ACC112 (cell line): ENCODE results near the gene NRM.

Source experiments
- H2AFZ ChIP-seq: fragments of 200-600 bp; sonication (generic); one replicate; pipeline ENCODE4 v1.6.0; 2017; ENCODE audit warnings: antibody characterized with exemption, low read length; ENCODE audit not compliant: unreplicated experiment
- H3K27ac ChIP-seq: fragments of 200-600 bp; sonication (generic); 2 replicates; pipeline ENCODE4 v1.5.1; 2014; ENCODE audit warnings: low read depth, mild to moderate bottlenecking, antibody characterized with exemption, low read length, moderate library complexity
- H3K27me3 ChIP-seq: fragments of 200-600 bp; sonication (generic); 2 replicates; pipeline ENCODE4 v1.6.1; 2014; ENCODE audit warnings: mild to moderate bottlenecking, antibody characterized with exemption, low read length, moderate library complexity, mixed read lengths; ENCODE audit not compliant: insufficient read depth
- H3K36me3 ChIP-seq: fragments of 200-600 bp; sonication (generic); 2 replicates; pipeline ENCODE4 v1.6.1; 2016; ENCODE audit warnings: mild to moderate bottlenecking, antibody characterized with exemption, low read length, moderate library complexity, mixed read lengths; ENCODE audit not compliant: insufficient read depth
- H3K4me1 ChIP-seq: fragments of 200-600 bp; sonication (generic); one replicate; pipeline ENCODE4 v1.6.1; 2016; ENCODE audit warnings: low read length, mixed read lengths; ENCODE audit not compliant: insufficient read depth, unreplicated experiment, control insufficient read depth
- H3K4me3 ChIP-seq: fragments of 200-600 bp; sonication (generic); 2 replicates; pipeline ENCODE4 v1.5.1; 2014; ENCODE audit warnings: mild to moderate bottlenecking, low read depth, low read length
- H3K79me2 ChIP-seq: fragments of 200-600 bp; sonication (generic); one replicate; pipeline ENCODE4 v1.6.0; 2016; ENCODE audit warnings: low read length; ENCODE audit not compliant: control insufficient read depth, unreplicated experiment, insufficient read depth

The NRM gene

GRCh38 chr6:30657454-30657853 lies 33.3 kb downstream of the NRM start:
- H2AFZ ChIP-seq = no peak overlapping the region
- H3K36me3 ChIP-seq = peaks cover 25% of the 10 kb centered on the region; the same call in 1 of the 2 replicates
- H3K79me2 ChIP-seq = no peaks in the 10 kb centered on the region
- no peak overlapping the region for H3K4me3 ChIP-seq
- no peak overlapping the region for H3K27ac ChIP-seq
- no peaks in the 10 kb centered on the region for H3K27me3 ChIP-seq
- no peaks in the 10 kb centered on the region for H3K4me1 ChIP-seq

GRCh38 chr6:30656513-30656912 lies 34.3 kb downstream of the NRM start:
- H3K27me3 ChIP-seq = no peaks in the 10 kb centered on the region
- peaks cover 19% of the 10 kb centered on the region; the same call in 1 of the 2 replicates for H3K36me3 ChIP-seq
- H2AFZ ChIP-seq = no peak overlapping the region
- no peaks in the 10 kb centered on the region for H3K4me1 ChIP-seq
- H3K79me2 ChIP-seq = no peaks in the 10 kb centered on the region
- no peak overlapping the region for H3K27ac ChIP-seq
- H3K4me3 ChIP-seq = no peak overlapping the region

GRCh38 chr6:30655743-30656094 lies 35.1 kb downstream of the NRM start:
- Histone ChIP-seq H3K4me3 (no peak overlapping the region), H3K4me1 (no peaks in the 10 kb centered on the region)

GRCh38 chr6:30654798-30655742 lies 35.7 kb downstream of the NRM start:
- H3K27ac ChIP-seq = no peak overlapping the region
- no peaks in the 10 kb centered on the region for H3K79me2 ChIP-seq
- no peaks in the 10 kb centered on the region for H3K27me3 ChIP-seq
- H3K36me3 ChIP-seq = peaks cover 23% of the 10 kb centered on the region; the same call in 1 of the 2 replicates
- H3K4me3 ChIP-seq = no peak overlapping the region
- no peaks in the 10 kb centered on the region for H3K4me1 ChIP-seq
- H2AFZ ChIP-seq = no peak overlapping the region

More at GRCh38 chr6:30655743-30656094, 35.1 kb downstream of the NRM start:
- H3K27ac ChIP-seq = no peak overlapping the region
- H3K36me3 ChIP-seq = peaks cover 23% of the 10 kb centered on the region; the same call in 1 of the 2 replicates
- no peak overlapping the region for H2AFZ ChIP-seq
- no peaks in the 10 kb centered on the region for H3K27me3 ChIP-seq
- H3K79me2 ChIP-seq = no peaks in the 10 kb centered on the region

- peaks cover 6% of the 10 kb centered on the region for H3K4me1 ChIP-seq
- H3K27ac ChIP-seq = no peak overlapping the region
- H3K27me3 ChIP-seq = no peaks in the 10 kb centered on the region
- no peak overlapping the region for H2AFZ ChIP-seq
- H3K79me2 ChIP-seq = peaks cover 8% of the 10 kb centered on the region
- H3K4me3 ChIP-seq = no peak overlapping the region
- H3K36me3 ChIP-seq = peaks cover 17% of the 10 kb centered on the region; the same call in 1 of the 2 replicates
These were observed 39.6 kb downstream of the NRM start for GRCh38 chr6:30651143-30651542.

GRCh38 chr6:30647242-30648116 lies 43.3 kb downstream of the NRM start:
- Histone ChIP-seq H3K27ac (peak overlapping the region; percentile 49; the same call in 1 of the 2 replicates), H3K27me3 (no peaks in the 10 kb centered on the region), H3K79me2 (peaks cover 8% of the 10 kb centered on the region), H3K36me3 (peaks cover 7% of the 10 kb centered on the region; the same call in 1 of the 2 replicates), H3K4me1 (peaks cover 8% of the 10 kb centered on the region), H3K4me3 (peak overlapping the region; percentile 86), H2AFZ (peak overlapping the region; percentile 76)

- peaks cover 8% of the 10 kb centered on the region for H3K4me1 ChIP-seq
- H3K27ac ChIP-seq = peak within 1 kb of the TSS; percentile 49; the same call in 1 of the 2 replicates
- H3K4me3 ChIP-seq = peak within 1 kb of the TSS; percentile 86
- H3K27me3 ChIP-seq = no peaks in the 10 kb centered on the region
- H3K79me2 ChIP-seq = peaks cover 8% of the 10 kb centered on the region
- H3K36me3 ChIP-seq = 0 out of 2 replicates have a peak, but pooled peaks cover 4% of the 10 kb centered on the region
- H2AFZ ChIP-seq = peak within 1 kb of the TSS; percentile 76
These were observed 44.1 kb downstream of the NRM start, which contains the start of gene C6orf136 for GRCh38 chr6:30646450-30647241. Gene C6orf136 (plus strand): TSS chr6:30647133. CDS start chr6:30647232, 99 bp downstream.

GRCh38 chr6:30645989-30646388 lies 44.8 kb downstream of the NRM start:
- no peak overlapping the region for H2AFZ ChIP-seq
- peaks cover 8% of the 10 kb centered on the region for H3K79me2 ChIP-seq
- no peak overlapping the region for H3K4me3 ChIP-seq
- H3K36me3 ChIP-seq = 0 out of 2 replicates have a peak, but pooled peaks cover 1% of the 10 kb centered on the region
- peaks cover 8% of the 10 kb centered on the region for H3K4me1 ChIP-seq
- H3K27ac ChIP-seq = no peak overlapping the region
- H3K27me3 ChIP-seq = no peaks in the 10 kb centered on the region

GRCh38 chr6:30644769-30645168 lies 46.0 kb downstream of the NRM start:
- no peak overlapping the region for H3K4me3 ChIP-seq
- no peaks in the 10 kb centered on the region for H3K27me3 ChIP-seq
- H2AFZ ChIP-seq = no peak overlapping the region
- H3K4me1 ChIP-seq = peaks cover 8% of the 10 kb centered on the region
- no peak overlapping the region for H3K27ac ChIP-seq
- H3K36me3 ChIP-seq = no peaks in the 10 kb centered on the region
- H3K79me2 ChIP-seq = peaks cover 8% of the 10 kb centered on the region

- no peaks in the 10 kb centered on the region for H3K36me3 ChIP-seq
These were observed 47.1 kb downstream of the NRM start for GRCh38 chr6:30643656-30644055.

More at GRCh38 chr6:30643656-30644055, 47.1 kb downstream of the NRM start:
- Histone ChIP-seq H3K4me3 (no peak overlapping the region), H3K27me3 (no peaks in the 10 kb centered on the region), H3K79me2 (peaks cover 8% of the 10 kb centered on the region), H3K27ac (no peak overlapping the region), H3K4me1 (peaks cover 8% of the 10 kb centered on the region), H2AFZ (no peak overlapping the region)
